HG03571 (cell line): ENCODE measurements around the gene DENND1A.
A peak's percentile ranks its signal among the peaks of the same experiment; 100 is the strongest.
"Not testable (repeated sequence)": the region's sequence is repeated elsewhere in the genome, so short reads cannot be mapped to it uniquely, and the experiment has no call there.

ENCODE experiments used
- ATAC-seq: cut with Tn5 transposase; IDR thresholded peaks from one replicate; pipeline ENCODE4 v1.9.1; 2021; ENCODE audit not compliant: unreplicated experiment

Gene DENND1A

DNA sequence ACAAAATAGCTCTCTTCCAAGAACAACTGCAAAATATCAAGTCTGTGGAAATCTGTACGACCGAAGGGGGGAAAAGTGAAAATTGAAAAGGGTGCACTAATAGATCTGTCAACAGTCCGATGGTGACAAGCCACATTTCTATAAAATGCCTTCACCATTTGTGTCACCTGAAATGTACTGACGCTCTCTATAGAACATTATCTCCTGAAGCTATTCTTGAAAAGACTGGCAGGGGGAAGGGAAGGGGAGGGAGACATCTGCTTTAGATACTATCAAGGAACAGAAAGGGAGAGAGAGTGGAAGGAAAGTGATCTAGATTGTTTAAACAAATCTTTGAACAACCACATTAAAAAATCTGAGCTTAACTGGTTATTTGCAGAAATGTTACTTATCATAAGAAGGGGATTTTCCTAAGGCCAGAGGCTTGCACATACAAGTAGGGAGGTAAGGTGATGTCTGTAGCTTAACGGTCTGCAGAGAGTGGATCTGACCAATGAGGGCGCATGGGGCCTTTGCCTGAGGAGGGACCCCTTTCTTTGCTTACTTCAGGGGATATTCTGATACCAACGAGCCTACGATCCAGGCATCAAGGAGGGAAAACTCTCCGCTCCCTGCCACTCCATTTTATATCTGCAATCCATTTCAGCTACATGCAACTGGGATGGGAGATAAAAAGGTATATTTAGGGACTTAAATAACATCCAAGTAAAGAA is 481.8 kb downstream of the DENND1A start:
- ATAC-seq = no peak

DNA sequence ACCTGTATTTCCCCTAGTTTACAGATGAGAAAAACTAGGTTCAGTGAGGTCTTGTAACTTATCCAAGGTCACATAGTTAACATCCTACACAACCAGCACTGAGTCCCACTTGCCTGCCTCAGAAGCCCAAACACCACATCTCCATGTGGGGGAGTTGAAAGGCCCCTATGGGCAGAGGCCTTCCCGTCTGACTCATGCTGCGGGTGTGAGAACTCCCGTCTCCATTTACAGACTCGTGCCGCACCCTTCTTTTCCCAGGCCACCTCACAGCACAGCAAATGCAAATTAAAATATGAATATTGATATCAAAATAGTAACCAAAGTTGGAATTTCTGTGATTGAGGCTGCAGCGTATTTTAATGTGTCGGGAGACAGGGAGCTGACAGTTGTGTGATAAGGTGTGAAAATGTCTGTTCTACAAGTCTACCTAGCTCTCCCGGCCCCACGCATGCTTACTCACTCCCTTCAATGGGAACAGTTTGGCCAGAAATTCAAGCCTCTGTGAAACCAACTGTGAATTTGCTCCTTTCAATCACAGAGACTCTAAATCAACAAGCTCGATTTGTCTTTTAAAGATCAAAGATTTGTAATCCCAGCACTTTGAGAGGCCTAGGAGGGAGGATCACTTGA is 483.8 kb downstream of the DENND1A start:
- ATAC-seq = no peak

DNA sequence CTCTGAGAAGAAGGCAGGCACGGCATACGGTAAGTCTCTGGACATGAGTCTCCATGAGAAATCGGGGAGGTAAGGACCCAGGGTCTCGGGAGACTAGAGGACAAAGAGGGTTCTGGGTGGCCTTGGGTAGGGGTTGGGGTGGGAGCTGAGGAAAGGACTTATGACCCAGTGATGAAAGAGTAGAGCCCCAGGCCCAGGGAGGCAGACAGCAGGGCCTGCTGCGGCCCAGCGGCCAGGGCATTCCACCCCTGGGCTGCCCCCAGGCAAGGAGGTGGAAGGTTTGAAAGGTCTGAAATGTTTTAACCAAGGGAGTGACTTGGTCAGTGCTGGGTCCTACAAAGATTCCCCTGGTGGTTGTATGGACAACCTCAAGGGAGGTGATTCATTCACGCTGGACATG is 484.8 kb downstream of the DENND1A start:
- ATAC-seq = no peak

DNA sequence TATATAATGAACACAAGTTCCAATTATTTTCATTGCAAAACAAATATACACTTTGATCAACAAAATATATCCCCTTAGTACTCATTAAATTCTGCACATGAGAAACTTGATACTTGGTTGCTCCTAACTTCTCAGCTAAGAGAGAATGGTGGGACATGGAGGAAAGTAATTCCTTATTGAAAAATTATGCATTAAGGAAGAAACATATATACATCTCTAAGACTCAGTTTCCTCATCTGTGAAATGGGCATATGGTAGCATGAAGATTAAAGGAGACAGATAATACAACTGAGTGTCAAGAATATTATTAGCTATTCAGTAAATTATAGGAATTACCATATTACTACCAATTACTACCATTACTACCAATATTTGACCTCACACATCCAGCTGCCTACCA is 488.2 kb downstream of the DENND1A start:
- no peak for ATAC-seq

DNA sequence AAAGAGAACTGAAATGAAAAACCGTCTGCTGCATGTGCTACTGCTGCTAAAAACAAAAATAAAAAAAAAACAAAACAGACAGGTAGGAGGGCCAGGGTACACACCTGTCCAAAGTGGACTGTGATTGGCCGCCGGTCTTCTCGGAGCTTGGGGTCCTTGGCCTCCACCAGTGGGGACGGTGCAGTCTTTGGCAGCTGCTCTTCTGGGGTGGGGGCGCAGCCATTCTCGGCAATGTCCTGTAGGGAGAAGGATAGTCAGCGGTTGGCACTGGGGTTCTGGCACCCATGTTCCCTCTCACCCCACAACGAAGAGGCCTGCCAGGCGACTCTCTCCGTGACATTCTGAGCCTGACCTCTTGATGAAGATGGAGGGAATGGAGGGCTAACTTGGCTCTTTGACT is 489.7 kb downstream of the DENND1A start:
- no peak for ATAC-seq

DNA sequence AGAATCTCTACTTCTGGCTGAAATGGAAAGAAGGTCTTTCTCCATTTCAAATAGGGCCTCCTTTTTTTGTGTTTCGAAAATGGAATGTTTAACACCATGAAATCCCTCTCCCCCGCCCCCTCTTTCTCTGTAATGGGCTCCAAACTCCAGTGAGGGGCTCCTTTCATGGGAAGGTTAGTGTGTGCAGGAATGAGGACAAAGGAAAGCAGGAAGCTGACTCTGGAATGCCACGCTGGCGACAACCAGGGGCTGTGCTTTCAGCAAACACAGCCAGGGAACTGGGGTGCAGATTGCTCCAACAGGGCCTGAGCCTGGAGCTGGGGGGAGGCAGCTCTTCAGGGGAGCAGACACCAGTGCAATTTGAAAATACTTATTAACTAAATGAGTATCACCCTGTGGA is 491.1 kb downstream of the DENND1A start:
- no peak for ATAC-seq

DNA sequence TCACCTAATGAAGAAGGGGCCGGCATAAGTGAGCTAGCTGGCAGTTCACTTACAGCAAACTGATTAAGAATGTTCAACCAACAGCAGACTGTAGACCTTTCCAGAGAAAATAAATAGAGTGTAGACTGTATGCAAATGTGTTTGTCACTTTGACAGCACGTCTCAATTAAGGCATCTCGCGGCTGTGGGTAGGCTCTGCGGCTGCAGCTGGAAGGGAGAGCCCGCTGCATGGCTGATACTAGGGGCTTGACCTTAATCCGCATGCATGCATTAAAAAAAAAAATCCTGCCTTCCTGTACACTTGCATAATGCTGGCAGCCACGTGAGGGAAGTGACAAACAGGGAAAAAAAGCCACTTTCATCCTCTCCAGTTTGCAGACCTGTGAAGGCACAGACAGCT is 491.6 kb downstream of the DENND1A start:
- ATAC-seq = no peak

DNA sequence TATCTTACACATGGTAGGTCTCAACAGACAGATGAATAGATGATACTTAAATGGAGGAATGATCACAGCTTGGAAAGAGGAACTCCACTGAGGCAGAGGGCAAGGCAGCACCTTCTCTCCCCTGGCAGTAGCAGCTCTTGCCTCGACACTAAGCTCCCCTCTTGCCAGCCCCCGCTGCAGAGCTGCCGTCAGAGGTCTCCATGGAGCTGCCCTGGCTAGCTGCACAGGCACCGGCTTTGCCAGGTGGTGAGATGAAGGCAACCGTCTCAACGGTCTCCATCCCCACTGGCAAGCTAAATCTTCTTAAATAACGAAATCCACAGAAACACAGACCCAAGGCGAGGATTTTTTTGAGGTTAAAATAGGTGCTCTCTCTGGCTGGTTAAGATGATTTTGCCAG is 492.7 kb downstream of the DENND1A start:
- ATAC-seq = no peak

DNA sequence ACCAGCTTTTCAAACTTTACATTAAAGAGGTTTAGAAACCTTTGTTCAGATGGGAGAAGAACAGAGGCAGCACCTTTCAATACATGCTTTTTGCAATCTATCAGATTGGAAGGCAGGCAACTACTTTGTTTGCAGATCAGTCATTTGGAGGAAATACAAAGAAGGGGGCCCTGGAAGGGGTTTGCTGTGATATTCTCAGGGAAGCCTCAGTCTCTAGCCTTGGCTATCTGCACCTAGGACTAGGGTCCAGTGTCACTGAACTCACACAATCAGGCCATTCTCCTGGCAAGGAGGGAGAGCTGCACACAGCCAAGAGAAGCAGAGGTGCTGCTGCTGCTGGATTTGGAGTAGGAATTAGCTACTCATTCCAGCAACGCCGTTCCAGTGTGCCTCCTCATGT is 494.5 kb downstream of the DENND1A start:
- ATAC-seq = no peak

DNA sequence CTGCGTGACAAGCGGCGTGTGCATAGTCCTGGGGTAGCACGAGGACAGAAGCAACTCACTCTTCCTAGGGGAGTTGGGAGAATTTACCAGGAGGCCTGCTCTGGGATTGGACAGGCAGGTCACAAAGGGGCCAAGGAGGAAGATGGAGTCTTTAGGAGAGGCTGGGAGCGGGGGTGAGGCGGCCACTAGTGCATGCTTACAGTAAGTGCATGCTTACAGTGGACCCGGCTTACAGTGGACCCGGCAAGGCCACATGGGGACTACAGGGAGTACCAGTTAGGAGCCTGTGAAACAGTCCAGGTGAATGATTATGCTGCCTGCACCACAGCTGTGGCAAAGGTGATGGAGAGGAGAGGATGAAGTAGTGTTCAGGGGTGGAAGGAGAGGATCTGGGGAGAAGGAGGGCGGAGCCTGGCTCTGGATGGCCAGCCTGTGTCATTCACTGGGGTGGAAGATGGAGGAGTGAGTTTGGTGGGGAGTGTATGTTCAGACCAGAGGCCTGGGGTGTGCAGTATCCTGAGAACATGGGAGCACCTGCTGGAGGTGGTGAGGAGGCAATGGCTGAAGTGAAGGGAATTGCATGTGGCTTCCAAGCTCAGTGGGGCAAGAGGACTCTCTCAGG is 495.2 kb downstream of the DENND1A start:
- ATAC-seq = no peak

DNA sequence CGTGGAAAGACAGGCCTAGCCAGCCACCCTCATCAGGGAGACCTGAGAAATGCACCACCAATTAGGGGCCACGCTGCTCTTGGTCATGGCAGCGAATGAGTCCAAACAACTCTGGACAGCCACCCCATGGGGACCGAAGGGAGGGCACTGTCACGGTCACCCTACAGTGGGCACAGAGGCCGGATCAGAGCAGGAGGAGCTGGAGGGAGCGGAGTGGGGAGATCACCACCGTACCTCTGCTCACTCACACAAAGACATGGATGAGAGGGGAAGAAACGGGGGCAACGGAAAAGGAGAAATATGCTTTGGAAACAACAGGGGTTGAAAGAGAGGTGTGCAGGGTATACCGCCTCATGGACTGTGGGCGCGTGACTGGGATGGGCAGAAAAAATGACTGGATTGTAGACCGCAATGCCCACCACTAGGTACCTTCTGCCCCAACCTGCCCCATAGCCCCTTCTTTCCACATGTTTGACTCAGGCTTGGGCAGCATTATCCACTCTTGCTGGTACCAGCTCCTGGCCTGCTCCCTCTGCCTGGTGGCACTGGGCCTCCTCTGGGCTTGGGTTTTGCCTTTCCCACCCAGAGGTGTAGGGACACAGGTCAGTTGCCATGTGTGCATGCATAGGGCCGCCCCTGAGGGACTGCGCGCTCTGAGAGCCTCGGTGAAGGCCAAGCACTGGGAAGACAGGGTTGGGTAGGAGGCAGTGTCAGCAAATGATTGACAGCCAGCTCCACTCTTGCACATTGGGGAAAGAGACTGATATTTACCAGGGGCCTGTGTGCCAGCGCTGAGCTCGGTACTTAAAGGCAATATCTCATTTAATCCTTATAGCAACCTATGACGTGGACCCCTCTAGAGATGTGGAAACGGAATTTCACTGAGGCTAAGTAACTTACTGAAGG is 497.3 kb downstream of the DENND1A start:
- no peak for ATAC-seq

DNA sequence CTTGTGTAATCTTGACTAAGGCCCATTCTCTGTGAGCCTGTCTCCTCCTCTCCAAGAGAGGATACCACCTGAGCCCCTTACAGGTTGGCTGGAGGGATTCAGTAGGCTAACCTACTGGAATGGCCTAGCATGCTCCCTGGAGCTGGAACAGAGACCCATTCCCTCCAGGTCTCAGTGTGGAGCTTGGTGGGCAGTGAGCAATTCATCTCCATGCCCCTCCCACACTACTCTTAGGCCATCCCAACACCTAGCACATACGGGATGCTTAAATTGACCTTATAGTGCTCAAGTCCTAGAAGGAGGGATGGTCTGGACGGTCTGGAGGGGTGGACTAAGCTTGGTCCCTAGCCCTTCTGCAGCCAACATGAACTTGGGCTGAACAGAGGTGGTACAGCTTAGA is 498.3 kb downstream of the DENND1A start:
- ATAC-seq = no peak

DNA sequence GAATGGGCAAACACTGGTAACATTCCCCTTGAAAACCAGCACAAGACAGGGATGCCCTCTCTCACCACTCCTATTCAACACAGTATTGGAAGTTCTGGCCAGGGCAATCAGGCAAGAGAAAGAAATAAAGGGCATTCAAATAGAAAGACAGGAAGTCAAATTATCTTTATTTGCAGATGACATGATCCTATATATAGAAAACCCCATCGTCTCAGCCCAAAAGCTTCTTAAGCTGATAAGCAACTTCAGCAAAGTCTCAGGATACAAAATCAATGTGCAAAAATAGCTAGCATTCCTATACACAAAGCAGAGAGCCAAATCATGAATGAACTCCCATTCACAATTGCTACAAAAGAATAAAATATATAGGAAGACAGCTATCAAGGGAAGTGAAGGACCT is 501.5 kb downstream of the DENND1A start:
- ATAC-seq = not testable (repeated sequence)

DNA sequence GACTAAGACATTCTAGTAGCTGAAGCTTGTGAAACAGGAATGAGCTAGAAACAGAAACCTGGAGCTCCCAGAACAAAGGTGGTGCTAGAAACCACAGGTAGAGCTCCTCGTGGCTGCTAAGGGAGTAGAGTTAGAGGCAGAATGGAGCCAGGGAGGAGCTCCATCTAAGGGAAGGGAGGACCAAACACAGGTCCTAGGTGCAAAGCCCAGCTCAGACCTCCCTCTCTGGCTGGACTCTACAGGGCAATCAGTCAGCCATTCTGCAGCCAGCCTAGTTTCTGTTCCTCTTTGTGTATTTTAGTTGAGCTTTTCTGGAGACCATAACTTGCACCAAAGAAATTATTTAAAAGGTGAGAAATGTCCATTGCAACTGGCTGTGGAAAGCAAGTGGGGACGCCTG is 503.5 kb downstream of the DENND1A start:
- ATAC-seq = peak; percentile 83

DNA sequence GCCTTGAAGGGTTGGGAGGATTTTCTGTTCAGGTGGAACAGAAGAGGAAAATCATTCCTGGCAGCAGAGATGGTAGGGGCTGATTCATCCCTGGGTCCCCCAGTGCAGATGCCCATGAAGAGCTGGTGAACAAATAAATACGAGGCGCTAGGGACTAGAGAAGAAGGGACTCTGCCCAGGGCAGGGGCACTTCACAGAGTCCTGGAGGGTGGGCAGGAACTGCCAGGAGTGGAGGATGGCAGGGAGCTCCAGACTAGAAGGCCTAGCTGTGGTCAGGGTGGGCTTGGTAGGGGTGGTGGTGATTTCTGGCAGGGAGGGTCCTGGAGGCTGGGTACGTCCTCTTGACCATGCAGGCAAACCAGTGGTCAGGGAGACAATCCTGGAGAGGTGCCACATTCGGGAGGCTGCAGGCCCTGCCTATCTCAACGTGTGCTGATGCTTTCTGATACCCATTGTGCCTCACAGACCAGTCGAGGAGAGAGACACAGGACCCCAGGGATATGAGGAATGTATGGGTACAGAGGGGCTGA is 504.0 kb downstream of the DENND1A start:
- no peak for ATAC-seq

DNA sequence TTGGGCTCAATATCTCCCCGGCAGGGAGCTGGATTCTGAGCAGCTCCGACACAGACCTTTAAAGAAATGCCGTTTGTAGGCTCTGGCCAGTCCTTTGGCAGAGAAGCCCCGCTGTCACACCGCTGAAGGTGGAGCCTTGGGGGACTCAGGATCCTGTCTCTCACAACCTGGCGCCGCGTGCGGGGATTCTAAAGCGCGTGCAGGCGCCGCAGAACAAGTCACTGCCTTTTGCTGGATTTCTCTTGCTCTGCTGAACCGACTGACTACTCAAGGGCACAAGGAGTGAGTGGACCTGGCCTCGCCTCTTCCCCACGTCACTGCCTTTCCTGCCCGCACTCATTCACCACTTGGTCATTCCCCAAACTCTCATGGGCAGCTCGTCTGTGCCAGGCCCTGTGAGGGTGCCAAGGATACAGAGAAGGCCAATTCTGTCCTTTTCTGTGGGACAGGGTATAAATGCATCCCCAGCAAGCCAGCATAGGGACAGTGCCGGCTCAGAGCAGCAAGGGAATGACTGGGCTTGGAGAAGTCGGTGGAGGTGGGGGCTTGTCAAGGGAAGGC is 504.6 kb downstream of the DENND1A start:
- ATAC-seq = no peak

DNA sequence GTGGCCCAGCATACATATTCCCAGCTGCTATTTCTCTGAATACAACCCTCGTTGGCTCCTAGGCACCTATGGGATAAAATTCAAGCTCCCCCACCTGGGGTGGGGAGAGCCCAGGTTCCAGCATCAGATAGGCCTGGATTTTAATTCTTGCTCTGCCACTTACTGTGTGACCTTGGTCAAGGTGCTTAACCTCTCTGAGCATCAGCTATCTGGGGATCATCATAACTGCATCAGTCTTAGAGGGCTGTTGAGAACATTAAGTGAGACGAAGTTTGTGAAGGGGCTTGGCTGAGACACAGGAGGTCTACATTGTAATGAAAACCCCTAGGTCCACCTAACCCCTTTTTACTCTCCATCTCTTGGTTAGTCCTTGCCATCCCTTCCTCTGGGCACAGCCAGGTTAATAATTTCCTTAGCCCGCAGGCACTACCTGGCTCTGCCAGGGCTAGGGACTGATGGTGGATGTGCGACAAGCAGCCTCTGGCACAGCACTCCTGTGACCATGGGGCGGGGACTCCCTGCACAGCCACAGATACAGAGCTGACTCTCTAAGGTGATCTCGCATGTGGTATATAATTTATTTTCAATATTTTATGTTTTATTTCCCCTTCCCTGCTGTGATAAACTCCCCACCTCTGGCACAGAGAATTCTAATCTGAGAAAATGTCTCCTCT is 505.2 kb downstream of the DENND1A start:
- no peak for ATAC-seq

DNA sequence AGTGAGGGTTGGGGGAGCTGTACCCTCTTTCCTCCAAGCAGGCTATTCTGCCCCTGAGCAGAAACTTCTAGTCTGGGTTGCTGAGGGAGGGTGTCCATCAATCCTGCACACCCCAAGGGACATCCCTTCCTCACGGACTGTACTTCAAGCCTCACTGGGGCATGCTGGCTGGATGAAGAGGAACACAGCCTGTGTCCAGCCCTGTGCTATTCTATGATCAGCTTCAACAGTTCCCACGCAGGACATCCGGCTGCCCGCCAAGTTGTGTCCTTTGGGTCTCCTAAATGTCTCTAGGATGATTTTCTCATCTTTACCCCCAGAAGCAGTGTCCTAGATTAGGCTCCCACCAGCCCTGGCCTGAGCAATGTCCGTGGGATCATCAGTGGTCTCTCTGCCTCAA is 505.8 kb downstream of the DENND1A start:
- no peak for ATAC-seq

DNA sequence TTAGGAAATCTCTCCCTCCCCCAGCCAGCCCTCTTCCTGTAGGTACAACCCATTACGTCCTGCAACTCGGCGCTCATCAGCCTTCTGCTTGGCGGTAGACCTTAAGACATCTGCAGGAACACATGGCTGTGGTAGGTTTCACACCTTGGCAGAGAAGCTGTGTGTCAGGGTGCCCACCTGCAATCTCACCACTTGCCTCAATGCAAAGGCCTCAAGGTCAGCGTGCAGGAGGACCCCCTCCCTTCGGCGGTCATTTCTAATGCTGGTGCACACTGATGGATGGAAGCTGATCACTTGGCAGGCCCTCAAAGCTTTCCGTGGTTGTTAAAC is 506.6 kb downstream of the DENND1A start:
- ATAC-seq = no peak

DNA sequence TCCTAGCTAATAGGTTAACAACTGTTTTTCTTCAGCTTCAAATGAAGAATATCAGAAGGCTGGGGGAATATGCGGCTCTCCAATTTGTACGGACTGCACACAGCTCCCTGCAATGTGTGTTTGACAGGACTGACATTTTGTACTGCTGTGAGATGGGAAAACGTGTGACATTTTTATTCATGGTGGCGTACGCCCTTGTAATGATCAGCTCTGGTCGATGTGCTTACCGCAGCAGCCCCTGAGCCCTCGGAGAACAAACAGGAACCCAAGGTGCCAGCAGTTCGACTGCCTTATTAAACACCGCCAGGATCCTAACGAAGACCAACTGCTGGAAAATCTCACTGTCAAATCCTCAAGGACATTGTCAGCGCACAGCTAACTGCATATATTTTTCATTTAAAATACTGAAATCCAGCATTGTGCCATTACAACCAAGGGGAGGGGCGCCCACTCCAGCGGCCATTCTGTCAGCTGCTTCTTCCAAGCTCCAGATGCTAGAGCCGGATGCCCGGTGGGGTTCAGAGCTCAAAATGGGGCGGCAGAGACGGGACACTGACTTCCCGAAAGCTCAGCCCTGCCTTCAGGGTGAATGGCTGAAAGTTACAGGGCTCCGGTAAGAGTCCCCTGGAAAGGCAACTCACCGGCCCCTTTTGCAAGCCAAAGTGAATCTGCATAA is 507.2 kb downstream of the DENND1A start:
- no peak for ATAC-seq
